NCI-H1105 (cell line): ENCODE results near the gene ROBO1.
"Not testable (repeated sequence)": the region's sequence is repeated elsewhere in the genome, so short reads cannot be mapped to it uniquely, and the experiment has no call there.

Source experiments
- DNase-seq: peaks from one replicate; lab custom pipeline; 2025; lab: John Stamatoyannopoulos, UW

ROBO1 gene

GRCh38 chr3:78798266-78798832 lies 969.4 kb downstream of the ROBO1 start:
- DNase-seq, result no peak

- DNase-seq, result no peak
Observed at GRCh38 chr3:78794431-78794830, 973.4 kb downstream of the ROBO1 start.

GRCh38 chr3:78792733-78793132 lies 975.1 kb downstream of the ROBO1 start:
- DNase-seq, result no peak

- peak; percentile 30 for DNase-seq
Observed at GRCh38 chr3:78792212-78792611, 975.6 kb downstream of the ROBO1 start.

- peak; percentile 57 for DNase-seq
Observed at GRCh38 chr3:78791753-78792152, 976.0 kb downstream of the ROBO1 start.

- DNase-seq, result no peak
Observed at GRCh38 chr3:78788839-78789238, 979.0 kb downstream of the ROBO1 start.

GRCh38 chr3:78785004-78785403 lies 982.8 kb downstream of the ROBO1 start:
- DNase-seq, result no peak

- DNase-seq, result no peak
Observed at GRCh38 chr3:78781351-78781750, 986.4 kb downstream of the ROBO1 start.

- peak; percentile 62 for DNase-seq
Observed at GRCh38 chr3:78765671-78766485, 1001.9 kb downstream of the ROBO1 start.

- no peak for DNase-seq
Observed at GRCh38 chr3:78764634-78765033, 1003.2 kb downstream of the ROBO1 start.

- no peak for DNase-seq
Observed at GRCh38 chr3:78762121-78762520, 1005.7 kb downstream of the ROBO1 start.

- DNase-seq, result no peak
Observed at GRCh38 chr3:78761126-78761525, 1006.7 kb downstream of the ROBO1 start.

- DNase-seq, result no peak
Observed at GRCh38 chr3:78757731-78758130, 1010.1 kb downstream of the ROBO1 start.

GRCh38 chr3:78754066-78754743 lies 1013.6 kb downstream of the ROBO1 start:
- DNase-seq, result no peak

GRCh38 chr3:78751266-78751665 lies 1016.5 kb downstream of the ROBO1 start:
- DNase-seq, result no peak

- not testable (repeated sequence) for DNase-seq
Observed at GRCh38 chr3:78750291-78750690, 1017.5 kb downstream of the ROBO1 start.

GRCh38 chr3:78749056-78749455 lies 1018.7 kb downstream of the ROBO1 start:
- no peak for DNase-seq

- DNase-seq, result no peak
Observed at GRCh38 chr3:78745847-78746246, 1022.0 kb downstream of the ROBO1 start.

- no peak for DNase-seq
Observed at GRCh38 chr3:78742491-78742890, 1025.3 kb downstream of the ROBO1 start.

- no peak for DNase-seq
Observed at GRCh38 chr3:78742041-78742440, 1025.8 kb downstream of the ROBO1 start.

- no peak for DNase-seq
Observed at GRCh38 chr3:78741066-78741645, 1026.6 kb downstream of the ROBO1 start.

GRCh38 chr3:78738833-78739232 lies 1029.0 kb downstream of the ROBO1 start:
- DNase-seq, result no peak

- no peak for DNase-seq
Observed at GRCh38 chr3:78737988-78738387, 1029.8 kb downstream of the ROBO1 start.
